ENCODE data around the gene PDLIM5. TPM values are rescaled to one million over a fixed set of nuclear protein-coding genes. Genes with fewer than 3 reads are reported as not detected.

Gene PDLIM5
- total RNA-seq, 1 donor from 2014 or later = 60.7 TPM

DNA sequence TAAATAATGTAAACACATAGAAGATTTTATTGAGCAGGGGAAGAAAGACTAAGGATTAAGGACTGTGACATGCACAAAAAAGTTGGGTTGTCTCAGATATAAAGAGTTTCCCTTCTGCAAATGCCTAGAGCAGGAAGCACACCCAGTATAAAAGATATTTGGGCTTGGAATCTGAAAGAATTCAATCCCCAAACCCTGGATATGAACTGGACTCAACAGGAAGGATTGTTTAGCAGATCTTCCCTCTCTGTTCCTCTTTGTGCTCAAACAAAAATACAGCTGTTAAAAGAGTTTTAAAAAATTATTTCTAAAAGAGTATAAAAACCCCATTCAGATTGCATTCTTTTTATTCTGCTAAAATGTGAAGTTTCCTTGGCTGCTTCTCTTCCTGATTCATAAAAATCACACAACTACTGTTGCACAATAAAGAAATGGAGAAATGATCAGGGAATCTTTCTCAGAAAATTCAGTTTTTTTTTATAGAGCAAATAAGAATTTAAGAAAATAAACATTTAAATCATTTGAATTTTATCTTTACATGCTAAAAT, 71.4 kb downstream of the PDLIM5 start:
- Mint-ChIP-seq H3K27ac (peak overlapping the region; percentile 3), H3K4me1 (peaks cover 38% of the 10 kb centered on the region), H3K27me3 (ENCODE audit: low read depth) (no peaks in the 10 kb centered on the region), H3K36me3 (no peaks in the 10 kb centered on the region), H3K4me3 (no peak overlapping the region), H3K9me3 (no peaks in the 10 kb centered on the region)
- no peak for DNase-seq (ENCODE audit: low spot score in 2 of 2, unreplicated experiment in 2 of 2)
- TF ChIP-seq, protein P1, sequence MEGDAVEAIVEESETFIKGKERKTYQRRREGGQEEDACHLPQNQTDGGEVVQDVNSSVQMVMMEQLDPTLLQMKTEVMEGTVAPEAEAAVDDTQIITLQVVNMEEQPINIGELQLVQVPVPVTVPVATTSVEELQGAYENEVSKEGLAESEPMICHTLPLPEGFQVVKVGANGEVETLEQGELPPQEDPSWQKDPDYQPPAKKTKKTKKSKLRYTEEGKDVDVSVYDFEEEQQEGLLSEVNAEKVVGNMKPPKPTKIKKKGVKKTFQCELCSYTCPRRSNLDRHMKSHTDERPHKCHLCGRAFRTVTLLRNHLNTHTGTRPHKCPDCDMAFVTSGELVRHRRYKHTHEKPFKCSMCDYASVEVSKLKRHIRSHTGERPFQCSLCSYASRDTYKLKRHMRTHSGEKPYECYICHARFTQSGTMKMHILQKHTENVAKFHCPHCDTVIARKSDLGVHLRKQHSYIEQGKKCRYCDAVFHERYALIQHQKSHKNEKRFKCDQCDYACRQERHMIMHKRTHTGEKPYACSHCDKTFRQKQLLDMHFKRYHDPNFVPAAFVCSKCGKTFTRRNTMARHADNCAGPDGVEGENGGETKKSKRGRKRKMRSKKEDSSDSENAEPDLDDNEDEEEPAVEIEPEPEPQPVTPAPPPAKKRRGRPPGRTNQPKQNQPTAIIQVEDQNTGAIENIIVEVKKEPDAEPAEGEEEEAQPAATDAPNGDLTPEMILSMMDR (IDR thresholded peaks at IDR 0.05; ENCODE audit: unreplicated experiment) = no peak

DNA sequence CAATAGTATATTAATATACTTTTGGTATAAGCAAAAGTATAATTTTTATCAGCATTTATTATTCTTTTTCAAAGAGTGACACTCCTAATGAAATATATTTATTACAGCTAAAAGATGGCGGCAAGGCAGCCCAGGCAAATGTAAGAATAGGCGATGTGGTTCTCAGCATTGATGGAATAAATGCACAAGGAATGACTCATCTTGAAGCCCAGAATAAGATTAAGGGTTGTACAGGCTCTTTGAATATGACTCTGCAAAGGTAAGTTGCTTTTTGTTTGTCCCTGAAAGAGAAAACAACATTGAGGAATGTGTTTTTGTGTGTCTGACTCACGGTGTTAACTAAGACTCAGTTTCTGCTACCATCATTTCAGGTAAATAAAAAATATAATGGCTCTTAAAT, 71.9 kb downstream of the PDLIM5 start:
- Mint-ChIP-seq H3K4me1 (peaks cover 37% of the 10 kb centered on the region), H3K36me3 (no peaks in the 10 kb centered on the region), H3K9me3 (no peaks in the 10 kb centered on the region), H3K27me3 (ENCODE audit: low read depth) (no peaks in the 10 kb centered on the region), H3K4me3 (no peak overlapping the region), H3K27ac (no peak overlapping the region)
- DNase-seq (ENCODE audit: low spot score in 2 of 2, unreplicated experiment in 2 of 2) = no peak
- TF ChIP-seq, protein P1 (IDR thresholded peaks at IDR 0.05; ENCODE audit: unreplicated experiment) = no peak

DNA sequence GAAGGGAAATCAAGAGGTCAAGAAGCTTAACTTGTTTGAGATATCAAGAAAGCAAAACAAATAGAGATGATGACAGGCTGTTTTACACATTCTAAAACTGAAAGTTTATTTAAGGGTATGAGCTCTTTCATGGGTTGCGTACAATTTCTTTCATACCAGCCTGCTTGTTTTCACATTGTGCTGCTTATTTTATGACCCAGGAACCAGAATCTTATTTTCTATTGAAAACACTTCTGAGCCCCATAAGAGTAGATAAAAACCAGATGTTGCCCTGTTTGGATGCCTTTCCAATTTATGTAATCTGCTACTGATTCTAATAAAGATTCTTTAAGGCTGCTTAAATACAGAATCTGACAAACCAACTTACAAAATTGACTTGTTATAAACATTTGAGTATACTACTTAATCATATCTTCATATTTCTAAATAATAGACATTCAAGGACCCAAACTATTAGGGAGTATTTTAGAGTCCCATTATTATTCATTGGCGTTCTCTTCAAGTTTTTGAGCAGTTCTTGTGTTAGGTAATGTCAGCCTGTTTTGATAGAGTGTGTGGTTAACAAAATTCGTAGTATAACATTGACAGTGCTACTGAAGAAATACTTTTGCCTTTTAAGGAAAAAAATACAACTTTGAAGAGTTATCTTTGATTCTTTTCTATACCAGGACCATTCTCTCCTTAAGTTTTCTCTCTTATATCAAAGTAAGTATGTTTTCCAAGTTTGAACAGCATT, 74.4 kb downstream of the PDLIM5 start:
- Mint-ChIP-seq H3K9me3 (no peaks in the 10 kb centered on the region), H3K4me1 (peaks cover 25% of the 10 kb centered on the region), H3K36me3 (no peaks in the 10 kb centered on the region), H3K27me3 (ENCODE audit: low read depth) (no peaks in the 10 kb centered on the region), H3K4me3 (no peak overlapping the region), H3K27ac (peak overlapping the region; percentile 36)
- TF ChIP-seq, protein P1 (IDR thresholded peaks at IDR 0.05; ENCODE audit: unreplicated experiment) = no peak
- no peak for DNase-seq (ENCODE audit: low spot score in 2 of 2, unreplicated experiment in 2 of 2)

DNA sequence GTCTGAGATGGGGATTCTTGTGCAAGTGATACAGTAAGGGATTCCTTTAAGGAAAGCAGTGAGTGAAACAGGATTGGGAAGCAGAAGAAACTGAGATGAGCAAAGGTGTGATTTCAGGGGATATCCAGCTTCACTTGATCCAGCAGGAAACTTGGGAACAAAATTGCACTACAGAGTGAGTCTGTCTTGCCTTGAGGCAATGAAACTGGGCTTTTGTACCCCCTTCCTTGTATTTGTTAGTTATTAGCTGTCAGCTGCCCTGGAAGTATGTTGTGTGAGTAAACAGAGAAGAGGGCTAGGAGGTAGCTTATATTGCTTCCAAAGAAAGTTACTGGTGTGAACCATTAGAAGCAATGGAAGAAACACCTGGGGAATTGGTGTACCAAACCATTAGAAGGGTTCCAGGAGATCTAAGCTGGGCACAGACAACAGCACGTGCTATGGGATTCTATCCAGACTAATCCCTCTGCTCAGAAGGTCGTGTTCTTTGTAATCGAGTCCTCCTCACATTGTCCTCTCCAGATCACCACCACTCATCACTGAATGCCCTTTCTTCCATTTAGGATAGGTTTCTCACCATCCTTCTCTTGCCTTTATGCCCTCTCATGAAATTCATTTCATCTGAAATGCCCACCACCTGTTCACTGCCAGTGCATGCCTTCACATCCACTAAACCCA, 76.0 kb downstream of the PDLIM5 start:
- Mint-ChIP-seq H3K9me3 (no peaks in the 10 kb centered on the region), H3K4me1 (peaks cover 24% of the 10 kb centered on the region)
- TF ChIP-seq, protein P1 (IDR thresholded peaks at IDR 0.05; ENCODE audit: unreplicated experiment) = no peak

DNA sequence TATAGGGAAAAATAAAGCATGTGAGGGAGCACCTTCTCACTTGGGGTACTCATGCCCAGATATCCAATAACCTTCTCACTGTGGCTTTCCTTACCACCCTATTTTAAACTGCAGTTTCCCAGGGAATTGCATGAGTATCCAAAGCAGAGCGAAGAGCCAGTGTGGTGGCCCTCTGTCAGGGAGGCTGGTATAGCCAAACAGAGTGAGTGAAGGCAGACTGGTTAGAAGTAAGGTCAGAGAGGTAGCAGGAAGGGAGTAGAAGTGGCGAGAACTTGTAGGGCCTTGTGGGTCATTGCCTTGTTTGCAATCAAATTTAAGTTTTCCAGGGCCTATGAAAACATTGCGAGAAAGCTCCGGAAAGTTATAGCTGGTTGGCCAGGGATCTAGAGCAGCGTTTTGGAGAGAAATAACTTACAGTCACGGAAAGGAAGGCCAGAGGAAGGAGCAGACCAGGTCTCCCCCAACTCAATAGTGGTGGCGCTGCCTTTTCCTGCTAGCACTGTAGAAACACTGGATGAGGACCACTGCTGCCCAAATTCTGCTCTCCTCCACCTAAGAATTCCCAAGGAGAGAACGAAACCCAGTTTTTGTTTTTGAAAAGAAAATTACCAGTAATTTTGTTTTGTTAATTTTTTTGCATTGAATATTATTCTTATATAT, 77.2 kb downstream of the PDLIM5 start:
- Mint-ChIP-seq H3K4me3 (no peak overlapping the region), H3K27ac (no peak overlapping the region), H3K4me1 (peaks cover 24% of the 10 kb centered on the region)

More for the DNA sequence above, 76.0 kb downstream of the PDLIM5 start:
- Mint-ChIP-seq H3K27me3 (ENCODE audit: low read depth) (no peaks in the 10 kb centered on the region), H3K27ac (no peak overlapping the region), H3K36me3 (no peaks in the 10 kb centered on the region), H3K4me3 (no peak overlapping the region)
- DNase-seq (ENCODE audit: low spot score in 2 of 2, unreplicated experiment in 2 of 2) = no peak

More for the DNA sequence above, 77.2 kb downstream of the PDLIM5 start:
- Mint-ChIP-seq H3K36me3 (no peaks in the 10 kb centered on the region), H3K9me3 (no peaks in the 10 kb centered on the region), H3K27me3 (ENCODE audit: low read depth) (no peaks in the 10 kb centered on the region)
- DNase-seq (ENCODE audit: low spot score in 2 of 2, unreplicated experiment in 2 of 2) = no peak
- TF ChIP-seq, protein P1 (IDR thresholded peaks at IDR 0.05; ENCODE audit: unreplicated experiment) = no peak

All from mesothelial cell of epicardium (in vitro differentiated cells).